Fibroblast of skin of right quadriceps (primary cell): Measurements from ENCODE around the gene FUT2.
"Not testable (repeated sequence)": the region's sequence is repeated elsewhere in the genome, so short reads cannot be mapped to it uniquely, and the experiment has no call there.

Source experiments
- DNase-seq: peaks from one replicate; pipeline ENCODE4 v3.0.0-alpha.2; 2013

The FUT2 gene

DNA sequence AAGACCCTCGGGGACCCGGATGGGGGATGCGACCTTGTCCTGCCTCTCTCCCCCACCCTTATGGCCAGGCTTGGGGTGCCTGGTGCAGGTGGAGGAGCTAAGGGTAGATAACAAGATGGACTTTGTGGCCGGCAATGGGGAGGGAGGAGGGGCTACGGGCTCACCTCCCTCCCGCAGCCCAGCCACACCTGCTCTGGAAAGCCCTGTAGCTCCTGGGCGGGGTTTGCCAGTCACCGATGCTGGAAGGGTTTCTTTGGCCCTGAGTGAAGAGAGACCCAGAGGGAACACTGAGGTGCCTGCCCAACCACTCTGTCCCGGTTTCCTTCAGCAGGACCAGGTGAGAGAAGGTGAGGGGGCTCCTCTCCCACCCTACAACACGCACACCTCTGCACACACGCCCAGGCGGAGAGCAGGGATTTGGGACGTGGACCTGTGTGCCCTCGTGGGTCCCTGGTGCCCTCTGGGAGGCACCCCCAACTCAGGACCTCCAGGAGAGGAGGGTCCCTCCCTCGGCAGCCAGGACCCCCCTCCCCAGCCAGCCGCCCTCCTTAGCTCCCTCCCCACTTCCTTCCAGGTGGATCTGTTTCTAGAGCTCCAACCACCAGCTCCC lies at the start of gene FUT2:
FUT2 (plus strand) TSS at position 229 of the 610 bp plus-strand sequence. CDS start 6,986 bp downstream, outside the sequence.
- DNase-seq = no peak

DNA sequence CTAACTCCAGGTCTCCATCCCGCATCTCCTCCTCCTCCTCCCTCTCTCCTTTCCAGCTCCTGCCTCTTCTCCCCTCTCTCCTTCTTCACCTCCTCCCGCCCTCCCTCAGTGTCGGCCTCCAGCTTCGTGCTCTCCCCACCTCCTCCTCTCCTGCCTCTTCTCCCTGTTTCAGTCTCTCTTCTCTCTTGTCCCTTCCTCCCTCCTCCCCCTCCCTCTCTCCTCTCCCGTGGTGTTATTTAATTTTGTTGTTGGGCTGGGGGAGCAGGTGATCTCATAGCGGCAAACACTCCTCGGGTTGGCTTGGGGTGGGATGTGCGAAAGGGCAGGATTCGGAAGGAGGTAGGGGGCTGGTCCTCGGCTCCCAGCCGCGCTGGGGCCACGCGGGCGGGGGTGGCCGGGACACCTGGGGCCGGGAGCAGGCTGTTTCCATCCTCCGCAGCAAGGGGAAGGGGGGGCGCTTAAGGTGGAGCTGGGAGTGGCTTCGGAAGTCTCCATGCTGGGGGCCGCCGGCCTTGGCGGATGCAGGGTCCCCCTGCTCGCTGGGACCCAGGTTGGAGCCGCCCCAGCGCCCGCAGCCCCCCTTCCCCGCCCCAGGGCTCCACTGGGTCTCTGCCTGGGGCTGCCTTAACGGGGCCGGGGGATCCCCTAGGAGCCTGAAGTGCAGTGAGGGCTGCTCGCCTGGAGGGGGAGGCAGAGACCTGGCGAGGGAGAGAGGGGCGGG lies 49.6 kb upstream of the FUT2 start, which contains the start of gene CA11:
CA11 (minus strand) TSS at position 187 of the 721 bp plus-strand sequence. CDS start 555 bp downstream, outside the sequence.
- DNase-seq = peak; percentile 78

DNA sequence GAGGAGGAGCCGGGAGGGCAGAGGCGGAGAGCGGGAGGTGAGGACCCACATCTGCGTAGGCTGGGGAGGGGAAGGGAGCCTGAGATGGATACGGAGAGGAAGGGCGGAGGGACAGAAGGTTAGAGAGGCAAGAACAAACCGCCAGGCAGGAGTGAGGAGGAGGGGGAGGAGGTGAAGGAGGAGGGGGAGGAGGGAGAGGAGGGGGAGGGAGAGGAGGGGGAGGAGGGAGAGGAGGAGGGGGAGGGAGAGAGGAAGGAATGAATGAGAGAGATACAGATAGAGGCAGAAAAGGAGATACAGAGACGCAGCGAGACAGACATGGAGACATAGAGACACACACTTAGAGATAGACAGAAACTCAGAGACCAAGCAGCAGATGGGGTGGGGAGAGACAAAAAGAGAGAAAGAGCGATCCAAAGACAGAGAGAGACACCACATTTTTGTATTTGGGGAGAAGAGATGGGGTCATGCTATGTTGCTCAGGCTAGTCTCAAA lies 49.0 kb upstream of the FUT2 start:
- DNase-seq = no peak

DNA sequence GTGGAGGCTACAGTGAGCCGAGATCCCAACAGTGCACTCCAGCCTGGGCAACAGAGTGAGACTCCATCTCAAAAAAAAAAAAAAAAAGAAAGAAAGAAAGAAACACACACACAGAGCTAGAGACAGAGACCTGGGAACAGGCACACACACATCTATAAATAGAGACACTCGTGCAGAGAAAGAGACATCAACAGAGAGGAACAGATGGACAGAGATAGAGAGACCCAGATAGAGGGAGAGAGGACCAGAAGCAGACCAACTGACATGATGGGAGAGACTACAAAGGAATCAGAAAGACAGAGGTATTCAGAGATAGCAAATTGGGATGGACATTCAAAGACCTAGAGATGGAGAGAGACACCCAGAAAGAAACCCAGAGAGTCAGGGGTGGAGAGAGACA lies 47.6 kb upstream of the FUT2 start:
- DNase-seq = no peak

DNA sequence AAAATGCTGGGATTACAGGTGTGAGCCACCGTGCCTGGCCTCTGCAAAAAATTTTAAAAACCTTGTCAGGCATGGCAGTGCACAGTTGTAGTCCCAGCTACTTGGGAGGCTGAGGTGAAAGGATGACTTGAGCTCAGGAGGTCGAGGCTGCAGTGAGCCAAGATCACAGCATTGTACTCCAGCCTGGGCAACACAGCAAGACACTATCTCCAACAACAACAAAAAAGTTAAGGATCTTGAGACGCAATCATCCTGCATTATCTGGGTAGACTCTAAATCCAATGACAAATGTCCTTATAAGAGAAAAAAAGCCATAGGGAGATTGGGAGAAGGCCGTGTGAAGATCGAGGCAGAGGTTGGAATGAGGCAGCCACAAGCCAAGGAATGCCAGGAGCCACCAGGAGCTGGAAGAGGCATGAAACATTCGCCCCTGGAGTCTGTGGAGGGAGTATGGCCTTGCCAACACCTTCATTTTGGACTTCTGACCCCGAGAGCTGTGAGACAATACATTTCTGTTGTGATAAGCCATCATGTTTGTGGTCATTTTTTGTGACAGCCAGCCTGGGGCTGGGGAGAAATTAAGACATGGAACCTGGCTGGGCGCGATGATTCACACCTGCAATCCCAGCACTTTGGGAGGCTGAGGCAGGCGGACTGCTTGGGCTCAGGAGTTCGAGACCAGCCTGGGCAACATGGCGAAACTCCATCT lies 44.6 kb upstream of the FUT2 start:
- DNase-seq = no peak

DNA sequence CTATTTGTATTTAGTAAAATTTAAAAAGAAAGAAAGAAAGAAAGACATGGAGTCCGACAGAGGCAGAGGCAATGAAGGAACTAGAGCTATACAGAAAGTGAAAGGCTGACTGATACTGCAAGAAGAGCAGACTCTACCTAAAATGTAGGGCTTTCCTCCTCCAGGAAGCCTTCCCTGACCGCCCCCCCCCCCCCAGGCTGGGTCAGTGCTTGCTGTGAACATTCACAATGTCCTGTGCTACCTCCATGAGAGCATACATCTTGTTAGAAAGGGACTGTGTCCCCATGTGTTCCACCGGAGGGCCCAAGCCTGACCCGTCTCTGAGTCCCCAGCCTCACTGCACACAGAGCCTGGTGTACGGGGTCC lies 44.1 kb upstream of the FUT2 start:
- no peak for DNase-seq

DNA sequence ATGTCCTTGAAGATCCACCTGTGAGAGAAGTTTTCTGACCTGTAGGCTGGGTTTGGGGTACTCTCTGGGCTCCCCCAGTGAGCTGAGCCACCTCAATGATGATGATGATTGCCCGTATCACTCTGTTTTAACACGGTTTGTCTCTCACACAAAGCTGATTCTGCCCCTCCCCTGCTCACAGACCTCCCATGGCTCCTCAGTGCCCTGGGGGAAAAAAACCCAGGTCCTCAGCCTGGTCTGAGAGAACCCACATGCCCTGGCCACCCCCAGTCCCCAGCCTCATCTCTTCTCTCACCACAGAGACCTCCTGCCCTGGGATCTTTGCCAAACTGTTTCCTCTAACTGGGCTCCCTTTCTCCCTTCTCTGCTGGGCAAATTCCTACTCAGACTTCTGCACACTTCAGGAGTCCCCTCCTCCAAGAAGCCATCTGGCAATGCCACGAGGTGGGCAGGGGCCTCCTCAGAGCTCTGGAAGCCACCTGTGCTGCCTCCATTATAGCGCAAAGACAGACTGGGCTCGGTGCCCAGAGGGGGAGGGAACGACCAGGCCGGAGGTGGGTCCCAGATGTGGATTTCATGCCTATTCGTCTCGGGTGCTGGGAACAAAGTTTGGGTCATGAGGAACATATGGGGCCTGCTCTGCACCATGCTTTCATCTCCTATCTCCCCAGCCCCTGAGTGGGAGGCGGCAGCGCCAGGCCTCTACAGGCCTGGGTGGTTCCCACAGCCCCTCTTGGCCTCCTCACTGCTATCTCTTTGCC lies 41.3 kb upstream of the FUT2 start:
- DNase-seq = no peak

GRCh38 chr19:48656840-48657474 lies 38.8 kb upstream of the FUT2 start:
- DNase-seq = peak; percentile 89

DNA sequence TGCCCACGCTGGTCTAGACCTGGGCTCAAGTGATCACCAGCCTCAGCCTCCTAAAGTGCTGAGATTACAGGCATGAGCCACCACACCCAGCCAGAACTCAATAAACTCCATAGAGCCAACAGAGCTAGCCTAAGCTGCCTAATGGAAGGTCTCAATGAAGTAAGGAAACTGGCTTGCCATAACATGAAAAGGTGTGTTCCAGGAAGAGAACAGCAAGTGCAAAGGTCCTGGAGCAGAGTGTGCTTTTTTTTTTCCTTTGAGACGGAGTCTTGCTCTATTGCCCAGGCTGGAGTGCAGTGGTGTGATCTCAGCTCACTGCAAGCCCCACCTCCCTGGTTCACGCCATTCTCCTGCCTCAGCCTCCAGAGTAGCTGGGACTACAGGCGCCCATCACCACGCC lies 37.9 kb upstream of the FUT2 start:
- DNase-seq = not testable (repeated sequence)

DNA sequence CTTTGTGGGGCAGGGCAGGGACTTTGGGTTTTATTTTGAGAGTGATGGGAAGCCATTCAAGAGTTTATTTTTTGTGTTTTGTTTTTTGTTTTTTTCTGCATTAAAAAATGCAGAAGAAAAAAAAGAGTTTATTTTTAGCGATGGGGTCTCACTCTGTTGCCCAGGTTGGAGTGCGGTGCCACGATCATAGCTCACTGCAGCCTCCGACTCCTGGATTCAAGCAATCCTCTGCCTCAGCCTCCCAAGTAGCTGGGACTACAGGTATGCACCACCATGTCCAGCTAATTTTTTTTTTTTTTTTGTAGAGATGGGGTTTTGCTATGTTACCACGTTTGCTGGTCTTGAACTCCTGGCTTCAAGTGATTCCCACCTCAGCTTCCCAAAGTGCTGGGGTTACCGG lies 37.3 kb upstream of the FUT2 start:
- DNase-seq = no peak

- DNase-seq = no peak
Measured at GRCh38 chr19:48659768-48660167, 36.0 kb upstream of the FUT2 start.

DNA sequence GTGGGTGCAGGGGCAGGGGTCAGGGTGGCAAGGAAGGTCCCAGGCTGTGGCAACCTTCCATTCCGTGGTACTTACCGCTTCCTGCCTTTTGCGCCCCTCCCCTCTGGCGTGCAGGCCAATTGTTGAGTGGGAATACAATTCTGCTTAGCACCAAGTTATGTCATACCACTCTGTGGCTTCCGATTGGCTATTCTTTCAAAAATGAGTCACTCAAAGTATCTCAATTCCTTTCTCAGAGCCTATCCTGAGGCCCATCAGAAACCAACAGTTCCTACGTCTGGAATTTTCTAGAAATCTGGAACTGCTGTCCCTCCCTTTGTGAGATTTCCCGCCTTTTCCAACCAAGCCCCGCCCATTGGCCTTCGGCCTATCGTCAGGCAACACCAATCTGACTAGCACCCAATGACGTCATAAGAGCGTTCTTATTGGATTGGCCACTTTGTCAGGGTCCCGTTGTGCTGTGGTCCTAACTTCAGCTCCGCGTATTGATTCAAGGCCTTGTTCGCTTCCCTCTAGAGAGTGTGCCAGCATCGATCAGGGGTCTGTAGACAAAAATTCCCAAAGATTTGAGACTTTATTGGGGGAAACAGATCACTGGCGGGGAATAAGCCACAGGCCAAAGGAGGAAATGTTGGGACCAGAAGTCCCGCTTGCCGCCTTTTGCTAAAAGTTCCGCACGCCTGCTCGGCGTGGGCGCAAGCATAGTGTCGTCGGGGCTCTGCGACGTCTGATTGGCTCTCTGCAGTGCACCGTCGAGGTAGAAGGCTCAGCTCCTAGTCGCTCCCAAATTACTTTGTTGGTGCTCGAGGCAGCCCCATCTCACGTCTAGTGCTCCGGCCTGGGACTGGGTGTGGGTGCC lies 34.7 kb upstream of the FUT2 start:
- peak; percentile 85 for DNase-seq

DNA sequence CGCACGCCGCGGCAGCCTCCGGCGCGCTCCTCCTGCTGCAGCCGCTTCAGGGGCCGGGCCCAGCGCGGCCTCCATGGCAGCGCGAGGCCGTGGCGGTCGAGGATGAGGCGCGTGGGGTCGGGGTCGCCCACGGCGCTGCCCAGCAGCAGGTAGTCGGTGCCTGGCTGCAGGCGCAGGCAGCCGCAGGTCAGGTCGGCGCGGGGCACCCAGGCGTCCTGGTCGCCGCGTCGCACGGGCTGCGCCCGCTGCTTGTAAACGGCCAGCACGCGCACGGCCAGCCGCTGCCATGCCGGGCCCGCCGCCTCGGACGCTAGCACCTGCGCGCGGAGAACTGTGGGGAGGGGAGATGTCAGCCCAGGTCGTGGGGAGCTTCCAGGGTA lies 34.1 kb upstream of the FUT2 start:
- no peak for DNase-seq

- DNase-seq = no peak
Measured at GRCh38 chr19:48663667-48664066, 32.1 kb upstream of the FUT2 start.

GRCh38 chr19:48664476-48664875 lies 31.3 kb upstream of the FUT2 start:
- no peak for DNase-seq

GRCh38 chr19:48665786-48666185 lies 30.0 kb upstream of the FUT2 start:
- no peak for DNase-seq

- no peak for DNase-seq
Measured at GRCh38 chr19:48668332-48668731, 27.4 kb upstream of the FUT2 start.

- DNase-seq = no peak
Measured at GRCh38 chr19:48668761-48669160, 27.0 kb upstream of the FUT2 start.

- DNase-seq = no peak
Measured at GRCh38 chr19:48669903-48670668, 25.7 kb upstream of the FUT2 start.

- no peak for DNase-seq
Measured at GRCh38 chr19:48670699-48671445, 24.9 kb upstream of the FUT2 start.
